Activated CD4-positive, alpha-beta T cell treated with anti-CD3 and anti-CD28 coated beads, Interleukin-2, amount 50 U/mL, for 4 hours (primary cell): ENCODE measurements around the gene ZSCAN31.
"Not testable (repeated sequence)": the region's sequence is repeated elsewhere in the genome, so short reads cannot be mapped to it uniquely, and the experiment has no call there.

Experiments used
- DNase-seq, 2 experiments: peaks; one replicate each; pipeline ENCODE4 v3.0.0-alpha.2; 2020

ZSCAN31 gene

DNA sequence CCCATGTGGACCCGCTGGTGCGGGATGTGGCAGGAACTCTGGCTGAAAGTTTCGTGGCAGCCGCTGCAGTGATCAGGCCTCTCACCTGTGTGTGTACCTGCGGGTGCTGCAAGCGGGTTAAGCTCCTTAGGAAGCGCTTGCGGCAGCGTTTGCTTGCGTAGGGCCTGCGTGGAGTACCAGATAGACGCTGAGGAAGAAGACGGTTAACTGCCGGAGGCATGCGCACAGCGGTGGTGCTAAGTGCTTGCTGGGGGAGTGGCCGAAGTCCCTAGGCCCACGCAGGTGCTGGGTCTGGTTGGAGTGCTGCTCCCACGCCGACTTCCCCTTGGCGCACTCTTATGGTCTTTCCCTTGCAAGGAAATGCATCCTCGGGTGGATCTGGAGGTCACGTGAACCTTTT lies 23.0 kb downstream of the ZSCAN31 start:
- DNase-seq, result no peak

DNA sequence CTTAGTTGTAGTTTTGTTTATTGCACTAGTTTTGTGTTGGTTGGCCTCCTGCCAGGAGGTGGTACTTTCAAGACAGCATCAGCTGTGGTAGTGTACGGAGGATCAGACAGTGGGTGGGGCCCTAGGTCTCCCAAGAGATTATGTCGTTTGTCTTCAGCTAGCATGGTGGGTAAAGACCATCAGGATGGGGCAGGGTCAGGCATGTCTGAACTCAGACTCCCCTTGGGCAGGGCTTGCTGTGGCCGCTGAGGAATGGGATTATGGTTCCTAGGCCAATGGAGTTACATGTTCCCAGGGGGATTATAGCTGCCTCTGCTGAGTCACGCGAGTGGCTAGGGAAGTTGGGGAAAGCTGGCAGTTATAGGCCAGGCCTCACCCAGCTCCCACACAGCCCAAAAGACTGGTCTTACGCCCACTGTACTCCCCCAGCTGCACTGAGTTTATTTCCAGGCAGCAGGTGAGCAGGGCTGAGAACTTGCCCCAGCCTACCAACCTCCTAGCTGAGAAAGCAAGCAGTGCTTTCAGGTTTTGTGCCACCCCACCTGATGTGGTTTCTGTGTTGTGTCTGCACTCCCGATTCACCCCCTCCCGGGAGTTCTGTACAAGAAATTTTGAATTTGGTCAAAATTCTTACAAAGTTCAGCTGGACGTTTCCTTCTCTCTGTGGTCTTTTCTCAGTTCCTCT lies 24.7 kb downstream of the ZSCAN31 start:
- no peak for DNase-seq

DNA sequence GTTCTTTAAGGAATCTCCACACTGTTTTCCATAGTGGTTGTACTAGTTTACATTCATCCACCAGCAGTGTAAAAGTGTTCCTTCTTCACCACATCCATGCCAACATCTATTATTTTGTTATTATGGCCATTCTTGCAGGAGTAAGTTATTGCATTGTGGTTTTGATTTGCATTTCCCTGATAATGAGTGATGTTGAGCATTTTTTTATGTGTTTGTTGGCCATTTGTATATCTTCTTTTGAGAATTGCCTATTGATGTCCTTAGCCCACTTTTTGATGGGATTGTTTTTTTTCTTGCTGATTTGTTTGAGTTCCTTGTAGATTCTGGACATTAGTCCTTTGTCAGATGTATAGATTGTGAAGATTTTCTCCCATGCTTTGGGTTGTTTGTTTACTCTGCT lies 29.6 kb downstream of the ZSCAN31 start:
- not testable (repeated sequence) for DNase-seq

DNA sequence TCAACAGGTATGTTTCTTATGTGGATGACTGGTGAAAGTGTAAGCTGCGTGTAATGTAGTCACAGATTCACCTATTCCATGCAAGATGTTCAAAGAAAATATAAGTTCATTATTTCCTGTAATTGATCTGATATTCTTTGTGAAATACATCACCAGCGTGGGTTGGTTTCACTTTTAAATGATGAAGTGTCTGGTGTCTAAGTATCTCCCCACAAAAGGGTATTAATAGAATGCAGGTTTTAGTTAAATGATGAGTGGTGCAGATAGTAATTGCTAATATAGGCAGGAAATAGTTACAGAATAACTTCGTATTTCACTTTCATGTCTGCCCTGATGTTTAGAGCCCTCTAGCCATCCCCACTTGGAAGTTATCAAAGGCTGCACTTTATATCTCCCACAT lies 32.4 kb downstream of the ZSCAN31 start:
- no peak for DNase-seq

DNA sequence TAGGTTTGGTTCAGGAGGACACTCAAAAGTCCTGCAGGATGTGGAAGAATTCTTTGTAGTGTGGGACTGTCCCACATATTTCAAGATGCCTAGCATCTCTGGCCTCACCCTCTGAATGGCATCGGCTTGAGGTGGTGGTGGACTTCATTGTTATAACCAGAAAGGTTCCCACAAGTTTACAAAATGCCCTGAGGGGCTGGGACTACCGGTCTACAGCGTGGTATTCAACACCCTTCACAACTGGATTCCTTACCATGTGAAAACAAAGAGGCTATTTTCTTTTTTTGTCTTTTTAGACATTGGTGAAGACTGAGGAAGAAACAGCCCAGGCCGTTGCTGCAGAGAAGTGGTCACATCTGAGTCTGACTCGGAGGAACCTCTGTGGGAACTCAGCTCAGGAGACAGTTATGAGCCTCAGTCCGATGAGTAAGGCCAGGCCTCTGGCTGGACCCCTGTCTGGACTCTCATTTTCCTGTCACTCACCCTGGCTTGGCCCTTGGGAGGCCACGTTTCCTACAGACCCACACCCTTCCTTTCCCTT lies 39.4 kb downstream of the ZSCAN31 start:
- DNase-seq, result no peak

DNA sequence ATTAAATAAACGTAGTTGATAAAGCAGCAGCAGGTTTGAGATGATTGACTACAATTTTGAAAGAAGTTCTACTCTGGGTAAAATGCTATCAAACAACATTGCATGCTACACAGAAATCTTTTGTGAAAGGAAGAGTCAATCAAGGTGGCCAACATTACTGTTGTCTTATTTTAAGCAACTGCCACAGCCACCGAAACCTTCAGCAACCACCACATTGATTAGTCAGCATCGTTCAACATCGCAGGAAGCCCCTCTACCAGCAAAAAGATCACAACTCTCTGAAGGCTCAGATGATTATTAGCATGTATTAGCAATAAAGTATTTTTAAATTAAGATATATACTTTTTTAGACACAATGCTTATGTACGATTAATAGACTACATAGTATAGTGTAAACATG lies 40.6 kb downstream of the ZSCAN31 start:
- no peak for DNase-seq

DNA sequence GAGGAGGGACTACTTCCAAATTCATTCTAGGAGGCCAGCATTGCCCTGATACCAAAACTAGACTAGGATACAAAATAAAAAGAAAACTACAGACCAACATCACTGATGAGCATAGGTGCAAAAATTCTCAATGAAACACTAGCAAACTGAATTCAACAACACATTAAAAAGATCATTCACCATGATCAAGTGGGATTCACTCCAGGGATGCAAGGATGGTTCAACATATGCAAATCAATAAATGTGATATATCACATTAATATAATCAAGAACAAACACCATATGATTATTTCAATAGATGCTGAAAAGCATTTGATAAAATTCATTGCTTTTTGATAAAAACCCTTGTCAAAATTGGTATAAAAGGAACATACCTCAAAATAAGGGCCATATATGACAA lies 44.4 kb downstream of the ZSCAN31 start:
- DNase-seq, result no peak

DNA sequence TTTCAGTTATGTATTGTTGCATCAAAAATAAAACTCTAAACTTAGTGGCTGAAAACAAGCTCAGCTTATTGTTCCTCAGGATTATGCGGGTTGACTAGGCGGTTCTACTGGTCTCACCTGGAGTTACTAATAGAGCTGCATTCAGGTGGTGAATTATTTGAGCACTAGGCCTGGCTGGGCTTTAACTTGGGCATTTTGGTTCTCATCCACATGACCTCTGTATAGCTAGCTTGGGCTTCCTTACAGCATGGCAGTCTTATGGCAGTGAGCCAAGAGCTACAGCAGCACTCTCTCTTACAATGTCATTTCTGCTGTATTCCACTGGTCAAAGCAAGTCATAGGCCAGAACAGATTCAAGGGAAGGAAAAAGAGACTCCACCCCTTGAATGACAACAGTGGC lies 53.0 kb downstream of the ZSCAN31 start:
- no peak for DNase-seq

DNA sequence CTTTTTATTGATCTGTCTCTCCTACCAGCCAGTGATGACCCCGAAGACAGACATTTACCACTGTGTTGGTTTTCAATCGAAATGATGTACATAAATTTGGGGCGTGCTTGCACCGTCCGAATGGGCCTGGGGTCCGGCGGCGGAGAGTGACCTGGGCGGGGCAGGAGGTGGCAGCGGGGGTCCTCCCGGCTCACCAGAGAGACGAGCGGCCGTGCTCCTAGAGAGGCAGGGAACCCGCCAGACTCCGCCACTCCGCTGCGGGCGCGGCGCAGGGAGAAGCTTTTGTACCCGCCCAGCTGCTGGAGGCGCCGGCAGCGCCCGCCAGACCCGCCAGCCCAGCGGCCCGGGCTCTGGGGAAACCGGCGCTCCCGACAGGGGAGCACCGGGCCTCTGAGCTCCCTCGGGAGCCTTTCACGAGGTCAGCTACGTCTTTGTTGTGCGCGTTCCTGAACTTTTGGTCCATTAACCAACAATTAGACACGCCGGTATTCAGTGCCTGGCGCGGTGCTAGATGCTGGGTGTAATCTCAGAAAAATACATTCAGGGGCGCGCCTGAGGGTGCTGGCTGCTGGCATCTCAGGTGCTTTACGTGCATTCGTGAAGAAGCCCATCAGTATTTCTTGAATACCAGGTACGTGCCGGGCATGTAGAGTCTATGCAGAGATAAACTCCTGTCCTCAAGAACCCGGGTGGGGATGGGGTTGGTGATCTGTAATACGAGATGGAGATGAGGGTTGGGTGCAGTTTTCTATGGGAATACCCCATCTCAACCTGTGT lies 54.5 kb downstream of the ZSCAN31 start, which contains the start of gene PGBD1:
TSS of gene PGBD1 (plus strand) at position 285 of the 777 bp plus-strand sequence. CDS start 2,242 bp downstream, outside the sequence.
- DNase-seq, result peak; percentile 17 to 24

DNA sequence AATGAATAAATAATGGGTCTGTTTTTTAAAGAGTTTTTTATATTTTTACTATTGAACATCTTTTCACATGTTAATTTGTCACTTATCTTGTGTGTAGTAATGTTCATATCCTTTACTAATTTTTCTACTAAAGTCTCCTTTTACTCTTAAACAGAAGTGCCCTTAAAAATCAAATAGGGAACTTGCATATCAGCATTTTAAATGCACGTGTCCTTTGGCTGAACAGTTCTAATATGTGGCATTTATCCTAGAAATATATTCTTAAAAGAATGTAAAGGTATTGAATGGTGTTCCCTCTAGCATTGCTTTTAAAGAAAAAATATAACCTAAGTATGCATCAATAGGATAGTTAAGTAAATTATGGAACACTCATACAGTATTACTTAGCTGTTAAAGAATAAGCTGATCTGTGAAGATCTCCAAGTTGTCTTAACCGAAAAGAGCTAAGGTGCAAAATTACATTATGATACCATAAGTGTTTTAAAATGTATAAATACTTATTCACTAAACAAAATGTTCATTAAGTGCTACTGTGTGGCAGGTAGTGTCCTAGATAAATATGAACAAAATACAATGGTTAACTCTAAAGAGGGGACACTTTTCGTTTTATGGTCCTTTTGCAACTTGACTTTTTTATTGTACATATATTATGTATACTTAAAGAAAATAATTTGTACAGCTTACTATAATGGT lies 55.2 kb downstream of the ZSCAN31 start:
- DNase-seq, result no peak

DNA sequence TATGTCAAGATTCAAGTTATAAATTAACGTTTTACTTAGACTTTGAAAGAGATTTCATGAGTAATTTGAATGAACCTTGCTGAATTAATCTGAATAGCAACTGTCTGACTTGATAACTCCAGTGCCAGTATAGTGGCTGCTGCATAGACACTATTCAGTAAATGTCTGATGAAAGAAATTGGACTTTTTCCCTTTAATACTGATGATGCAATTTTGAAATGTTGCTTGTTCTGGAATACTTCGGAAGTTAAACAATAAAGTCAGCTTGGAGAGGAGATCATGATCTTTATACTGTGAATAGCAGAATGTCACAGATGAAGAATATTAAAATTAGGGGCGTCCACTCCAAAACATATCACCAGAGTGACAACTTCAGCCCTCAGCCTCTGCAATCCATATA lies 58.2 kb downstream of the ZSCAN31 start:
- DNase-seq, result no peak

DNA sequence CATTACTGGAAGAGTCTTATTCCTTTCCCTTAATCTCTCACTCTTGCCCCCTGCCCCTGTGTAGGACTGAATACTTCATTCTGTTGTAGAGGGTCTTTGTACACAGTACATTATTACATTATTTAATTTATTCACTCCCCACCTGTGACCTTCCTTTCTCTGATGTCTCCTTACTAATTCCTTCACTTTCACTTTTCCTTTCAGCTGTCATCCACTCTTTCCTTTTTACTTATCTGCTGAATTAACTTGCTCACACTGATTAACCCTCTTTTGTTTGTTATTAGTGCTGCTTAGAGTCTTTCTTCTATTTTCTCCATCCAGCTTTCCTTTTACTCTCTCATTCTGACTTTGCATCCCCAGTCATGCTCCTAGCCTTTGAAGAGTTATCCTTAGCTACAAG lies 61.1 kb downstream of the ZSCAN31 start:
- DNase-seq, result no peak
